ENCODE measurements around the gene PCDH7.

The PCDH7 gene

DNA sequence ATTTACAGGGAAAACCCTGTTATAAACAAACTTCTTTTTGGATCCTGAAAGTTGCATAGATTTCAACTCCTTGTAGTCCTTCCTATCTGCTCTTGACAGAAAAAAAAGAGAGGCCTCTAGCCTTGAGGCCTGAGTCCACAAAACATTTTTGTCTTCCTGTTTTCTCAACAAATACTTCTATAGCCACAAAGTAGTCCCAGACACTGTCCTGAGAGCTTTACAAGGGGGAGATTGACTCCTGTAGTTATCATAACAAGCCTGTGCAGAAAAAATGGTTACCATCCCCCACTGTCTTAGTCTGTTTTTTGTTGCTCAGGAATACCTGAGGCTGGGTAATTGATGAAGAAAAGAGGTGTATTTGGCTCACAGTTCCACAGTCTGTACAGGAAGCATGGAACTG lies 35.2 kb downstream of the PCDH7 start:
- TF ChIP-seq CTCF (conservative IDR thresholded peaks at IDR 0.05) (no peak), ZFX (IDR thresholded peaks at IDR 0.05) (no peak)
- H3K27ac ChIP-seq: no peak overlapping the region

DNA sequence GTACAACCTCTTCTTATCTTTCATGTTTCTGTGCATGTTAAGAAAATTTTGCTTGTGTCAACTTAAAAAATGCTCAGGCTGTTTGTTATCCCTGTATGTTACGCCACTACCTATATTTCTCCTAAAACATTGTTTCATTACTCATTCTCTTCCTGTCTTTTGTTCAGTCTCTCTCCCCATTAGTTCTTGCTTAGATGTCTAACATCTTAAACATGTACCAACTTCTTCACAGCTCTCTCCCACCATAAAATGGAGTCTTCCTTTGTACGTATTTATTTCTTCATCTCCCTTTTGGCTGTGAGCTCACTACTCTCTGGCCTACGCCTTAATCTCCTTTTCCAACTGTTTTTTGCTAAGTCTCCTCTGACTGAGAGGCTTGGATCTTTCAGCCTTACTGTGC lies 36.4 kb downstream of the PCDH7 start:
- TF ChIP-seq CTCF (conservative IDR thresholded peaks at IDR 0.05): no peak
- no peak for TF ChIP-seq ZFX (IDR thresholded peaks at IDR 0.05)
- H3K27ac ChIP-seq: no peak overlapping the region

GRCh38 chr4:30757357-30757756 lies 37.2 kb downstream of the PCDH7 start:
- no peak overlapping the region for H3K27ac ChIP-seq
- no peak for TF ChIP-seq ZFX (IDR thresholded peaks at IDR 0.05)
- TF ChIP-seq CTCF (conservative IDR thresholded peaks at IDR 0.05): no peak

DNA sequence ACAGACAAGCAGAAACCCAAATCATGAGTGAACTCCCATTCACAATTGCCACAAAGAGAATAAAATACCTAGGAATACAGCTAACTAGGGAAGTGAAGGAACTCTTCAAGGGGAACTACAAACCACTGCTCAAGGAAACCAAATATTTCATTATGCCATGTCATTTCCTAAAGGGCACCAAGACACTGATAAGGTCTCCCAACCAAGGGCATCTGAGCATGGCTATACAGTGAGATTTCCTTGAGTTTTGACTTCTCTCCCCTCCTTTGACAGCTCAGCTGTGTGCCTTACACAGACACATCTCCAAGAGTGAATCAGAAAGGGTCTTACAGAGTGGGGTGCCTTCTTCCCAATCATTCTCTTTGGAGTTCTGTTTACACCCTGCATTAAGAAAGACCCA lies 40.4 kb downstream of the PCDH7 start:
- TF ChIP-seq CTCF (conservative IDR thresholded peaks at IDR 0.05): no peak
- no peak for TF ChIP-seq ZFX (IDR thresholded peaks at IDR 0.05)
- H3K27ac ChIP-seq: no peak overlapping the region

DNA sequence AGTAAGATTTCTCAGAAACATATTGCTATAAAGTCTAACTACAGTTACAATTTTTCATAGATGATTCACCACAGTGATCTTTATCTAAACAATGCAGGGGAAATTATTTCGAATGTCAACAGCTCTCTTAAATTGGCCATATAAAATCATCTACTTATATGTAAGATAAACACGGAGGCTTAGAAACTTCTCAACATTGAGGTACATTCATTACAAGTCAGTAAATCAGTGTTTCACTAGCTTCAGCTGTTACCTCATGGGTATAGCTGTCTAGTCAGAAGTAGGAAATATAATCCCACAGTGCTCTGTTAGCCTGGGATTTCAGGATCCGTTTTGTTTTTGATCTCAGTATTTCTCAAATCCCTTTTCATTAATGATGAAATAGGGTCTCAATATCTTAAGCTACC lies 43.2 kb downstream of the PCDH7 start:
- no peak overlapping the region for H3K27ac ChIP-seq
- TF ChIP-seq CTCF (conservative IDR thresholded peaks at IDR 0.05) (no peak), ZFX (IDR thresholded peaks at IDR 0.05) (no peak)

DNA sequence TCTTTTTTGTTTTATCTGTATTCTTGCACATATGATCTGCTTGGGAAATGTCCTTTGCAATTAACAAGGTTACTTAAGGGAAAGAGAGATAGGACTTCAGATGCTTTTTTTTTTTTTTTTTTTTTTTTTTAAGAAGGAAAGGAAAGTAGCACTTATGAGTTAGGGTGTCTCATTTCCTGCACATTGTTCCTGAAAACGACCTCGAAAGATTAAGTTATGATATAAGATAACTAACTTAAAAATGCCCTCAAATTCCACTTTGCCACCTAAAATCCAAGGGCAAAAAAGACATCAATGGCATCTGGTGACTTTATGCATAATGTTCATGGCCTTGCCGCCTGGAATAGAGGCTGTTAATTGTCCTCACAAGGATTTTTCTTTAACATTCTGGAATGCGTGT lies 44.9 kb downstream of the PCDH7 start:
- TF ChIP-seq CTCF (conservative IDR thresholded peaks at IDR 0.05): no peak
- no peak for TF ChIP-seq ZFX (IDR thresholded peaks at IDR 0.05)
- no peak overlapping the region for H3K27ac ChIP-seq

- no peak overlapping the region for H3K27ac ChIP-seq
- no peak for TF ChIP-seq ZFX (IDR thresholded peaks at IDR 0.05)
- no peak for TF ChIP-seq CTCF (conservative IDR thresholded peaks at IDR 0.05)
Observed at GRCh38 chr4:30767147-30767845, 47.1 kb downstream of the PCDH7 start.

Data from C4-2B (cell line).